Skin epidermis (tissue), 12 donors: ENCODE results near the gene FRG2C.
"Not testable (repeated sequence)": the region's sequence is repeated elsewhere in the genome, so short reads cannot be mapped to it uniquely, and the experiment has no call there.

Experiments
- H3K27ac ChIP-seq, 21 experiments: fragments of 200-600 bp; sonication (generic) in 11 of 21; one replicate each; pipeline ENCODE4 v1.5.0; 2020; ENCODE audit warnings: mild to moderate bottlenecking in 3 of 21, inconsistent platforms in 2 of 21, moderate library complexity in 2 of 21
- H3K4me3 ChIP-seq, 7 experiments: fragments of 200-600 bp; sonication (generic) in 2 of 7; one replicate each; pipeline ENCODE4 v1.5.0; 2020; ENCODE audit warnings: inconsistent platforms in 2 of 7, mild to moderate bottlenecking in 2 of 7, moderate library complexity in 1 of 7

FRG2C gene

DNA sequence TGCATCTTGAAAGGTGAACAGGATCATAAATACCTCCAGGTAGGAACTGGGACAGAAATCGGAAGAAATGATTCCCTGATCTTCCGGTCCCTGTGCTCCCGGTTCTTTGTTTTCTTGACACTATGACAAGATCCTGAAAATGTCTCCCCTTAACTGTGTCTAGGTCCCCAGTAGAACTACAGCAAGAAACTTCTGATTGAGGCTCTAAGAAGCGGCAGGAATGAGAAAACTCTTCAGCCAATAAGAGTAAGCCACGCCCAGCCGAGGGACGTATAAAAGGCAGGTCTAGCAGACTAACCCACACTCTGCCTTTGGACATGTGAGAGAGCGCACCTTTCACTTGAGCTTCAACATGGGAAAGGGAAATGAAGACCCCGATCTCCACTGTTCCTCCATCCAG lies at the start of gene FRG2C:
TSS of gene FRG2C (plus strand) at position 301 of the 400 bp plus-strand sequence. CDS start at position 353, 52 bp downstream.
- H3K4me3 ChIP-seq, H3K27ac ChIP-seq: not testable (repeated sequence)

DNA sequence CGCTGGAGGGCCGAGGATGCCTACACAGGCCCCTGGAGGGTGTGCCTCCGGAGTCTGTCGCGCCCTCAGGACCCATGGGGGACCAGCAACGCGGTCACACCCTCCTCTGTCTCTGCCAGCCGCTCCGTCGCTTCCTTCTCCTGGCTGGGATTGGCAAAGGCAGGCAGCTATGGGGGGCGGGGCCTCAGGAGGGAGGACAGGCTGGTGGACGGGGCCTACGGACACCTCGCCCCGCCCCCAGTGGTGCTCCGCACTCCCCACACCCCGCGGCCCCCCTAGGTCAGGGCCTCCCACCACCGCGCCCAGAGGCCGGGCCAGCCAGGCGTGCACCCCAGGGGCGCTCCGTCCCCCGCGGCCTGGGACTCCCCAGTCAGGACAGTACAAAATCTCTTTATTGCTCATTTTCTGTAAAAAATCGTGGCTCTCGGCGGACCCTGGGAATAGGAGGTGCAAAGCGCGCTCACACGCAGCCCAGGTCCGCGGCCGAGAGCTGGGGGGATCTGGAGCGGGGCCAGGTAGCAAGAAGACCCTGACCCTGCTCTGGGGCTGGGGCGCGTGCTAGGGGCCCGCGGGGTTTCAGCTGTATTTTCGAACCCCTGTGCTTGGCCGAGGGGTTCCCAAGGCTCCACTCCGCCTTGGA lies 45.3 kb upstream of the FRG2C start:
- peak overlapping the region in 6 of 7 experiments; percentile 5 to 42 (median 26) for H3K4me3 ChIP-seq
- H3K27ac ChIP-seq = peak overlapping the region in 4 of 21 experiments; percentile 9 to 55 (median 39)

DNA sequence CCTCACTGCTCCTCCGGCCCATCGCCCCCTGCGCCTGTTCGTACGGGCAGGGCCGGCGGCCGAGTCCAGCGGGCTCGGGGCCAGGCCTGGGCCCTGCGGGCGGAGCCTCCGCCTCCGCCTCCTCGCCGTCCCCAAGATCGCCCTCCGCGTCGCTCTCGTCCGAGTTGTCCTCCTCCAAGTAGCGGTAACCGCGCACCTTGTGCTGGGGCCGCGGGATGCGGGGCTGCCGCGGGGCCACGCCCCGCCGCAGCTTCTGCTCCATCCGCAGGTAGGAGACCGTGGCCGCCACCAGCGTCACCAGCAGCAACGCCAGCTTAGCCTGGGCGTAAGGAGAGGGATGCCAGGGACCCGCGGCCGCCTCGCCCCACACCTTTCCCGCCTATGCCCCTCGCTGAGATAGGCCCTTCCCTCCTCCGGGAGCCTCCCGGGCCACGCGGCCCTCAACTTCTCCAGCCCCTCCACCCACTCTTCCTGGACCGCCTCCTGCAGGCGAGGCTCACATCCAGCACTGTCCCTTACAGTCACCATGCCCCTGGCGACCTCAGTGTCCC lies 44.6 kb upstream of the FRG2C start:
- Histone ChIP-seq H3K27ac (peak overlapping the region in 4 of 21 experiments; percentile 9 to 55 (median 39)), H3K4me3 (peak overlapping the region in 6 of 7 experiments; percentile 5 to 42 (median 26))

DNA sequence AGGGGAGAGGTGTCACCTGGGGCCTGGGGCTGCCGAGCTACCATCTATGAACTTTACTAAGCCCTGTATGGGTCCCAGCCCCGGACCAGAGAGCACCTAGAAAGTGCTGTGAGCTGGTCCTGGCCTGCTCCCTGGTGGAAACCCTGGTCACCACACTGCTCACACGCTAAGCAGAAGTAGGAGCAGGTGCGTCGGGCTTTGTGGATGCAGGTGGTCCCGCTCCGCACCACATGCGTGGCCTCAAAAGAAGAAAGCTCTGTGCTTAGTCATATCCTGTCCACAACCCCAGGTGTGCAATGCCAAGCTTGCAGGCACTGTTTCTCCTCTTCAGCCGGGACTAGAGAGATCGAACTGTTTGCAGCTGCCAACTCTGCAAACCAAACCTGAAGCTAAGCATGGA lies 42.4 kb upstream of the FRG2C start:
- H3K4me3 ChIP-seq, H3K27ac ChIP-seq: not testable (repeated sequence)

DNA sequence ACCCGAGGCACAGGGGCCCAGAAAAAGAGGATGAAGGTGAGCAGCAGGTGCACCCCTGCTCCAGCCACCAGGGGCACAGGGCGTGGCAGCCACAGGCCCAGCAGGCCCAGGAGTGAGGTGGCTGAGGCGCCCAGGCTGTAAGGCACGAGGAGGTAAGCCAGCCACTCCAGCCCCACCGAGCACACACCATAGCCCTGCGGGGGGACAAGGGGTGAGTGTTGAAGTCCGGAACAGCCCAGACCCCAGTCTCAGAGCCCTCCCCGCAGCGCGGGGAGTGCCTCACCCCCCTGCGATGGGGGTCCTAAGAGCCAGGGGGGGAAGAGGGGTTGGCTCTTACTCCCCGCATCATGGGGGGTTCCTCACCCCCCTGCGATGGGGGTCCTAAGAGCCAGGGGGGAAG lies 40.5 kb upstream of the FRG2C start:
- not testable (repeated sequence) for H3K27ac ChIP-seq, H3K4me3 ChIP-seq

DNA sequence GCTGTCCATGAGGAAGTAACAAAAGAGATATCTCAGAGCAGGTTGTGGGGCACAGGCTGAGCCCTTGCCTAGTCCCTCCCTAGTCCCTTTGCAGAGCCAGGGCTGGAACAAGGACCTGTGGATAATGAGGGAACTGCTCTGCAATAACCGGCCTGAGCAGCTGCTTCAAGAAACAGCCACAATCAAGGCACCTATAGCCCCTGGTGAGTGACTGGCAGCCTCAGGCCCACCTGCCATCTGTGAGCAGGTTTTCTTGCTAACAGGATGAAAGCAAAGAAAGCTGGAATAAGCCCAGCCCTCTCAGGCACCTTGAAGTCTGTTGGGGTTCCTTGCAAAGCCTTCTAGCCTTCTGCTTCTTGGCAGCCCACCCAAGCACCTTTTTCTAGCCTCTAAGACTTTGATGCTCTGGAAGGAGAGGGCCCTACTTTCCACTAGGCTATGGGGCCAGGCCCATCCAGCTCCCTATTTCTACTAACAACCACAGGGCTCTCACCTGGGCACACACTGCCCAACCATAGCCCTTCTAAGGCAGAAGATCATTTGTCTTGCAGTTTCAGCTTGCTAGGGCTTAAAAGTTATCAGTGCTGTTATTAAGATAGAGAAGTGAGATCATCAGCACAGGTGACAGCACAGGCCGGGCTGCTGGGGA lies 33.1 kb upstream of the FRG2C start:
- not testable (repeated sequence) for H3K27ac ChIP-seq, H3K4me3 ChIP-seq

DNA sequence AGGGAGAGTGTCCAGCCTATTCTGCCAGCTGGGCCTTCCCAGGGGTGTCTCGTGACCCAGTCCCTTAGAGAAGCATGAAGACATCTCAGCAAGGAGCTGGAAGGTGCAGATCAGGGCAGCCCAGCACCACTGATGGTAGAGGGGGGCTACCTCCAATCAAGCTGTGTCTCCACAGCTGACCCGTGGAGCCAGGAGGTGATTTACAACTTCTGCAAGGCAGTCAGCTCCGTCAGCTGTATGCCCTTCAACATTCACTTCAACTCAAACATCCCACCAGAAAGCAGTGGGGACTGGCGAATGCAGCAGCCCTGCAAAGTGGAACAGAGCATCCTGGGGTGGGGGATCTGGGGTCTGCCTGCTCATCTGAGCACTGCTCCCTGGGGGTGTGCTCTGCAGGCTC lies 32.6 kb upstream of the FRG2C start:
- Histone ChIP-seq H3K27ac (no peak overlapping the region), H3K4me3 (no peak overlapping the region)

DNA sequence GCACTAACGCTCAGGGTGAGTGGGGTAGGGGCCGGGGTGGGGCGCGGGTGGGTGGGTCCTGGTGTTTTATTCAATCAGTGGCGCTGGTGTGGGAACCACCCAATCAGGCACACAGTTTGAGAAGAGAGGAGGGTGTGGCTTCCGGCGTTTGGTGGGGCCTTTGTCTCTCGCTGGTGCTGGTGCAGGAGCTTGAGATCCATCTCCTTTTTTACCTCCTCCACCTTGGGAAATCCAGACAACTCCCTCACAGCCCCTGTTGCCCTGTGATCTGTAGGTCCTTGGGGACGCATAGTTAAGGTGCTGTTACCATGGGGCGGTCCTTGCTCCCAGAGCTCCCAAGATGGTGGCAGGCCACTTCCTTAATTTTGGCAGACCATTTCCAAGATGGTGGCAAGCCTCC lies 25.2 kb upstream of the FRG2C start:
- H3K4me3 ChIP-seq, H3K27ac ChIP-seq: not testable (repeated sequence)

DNA sequence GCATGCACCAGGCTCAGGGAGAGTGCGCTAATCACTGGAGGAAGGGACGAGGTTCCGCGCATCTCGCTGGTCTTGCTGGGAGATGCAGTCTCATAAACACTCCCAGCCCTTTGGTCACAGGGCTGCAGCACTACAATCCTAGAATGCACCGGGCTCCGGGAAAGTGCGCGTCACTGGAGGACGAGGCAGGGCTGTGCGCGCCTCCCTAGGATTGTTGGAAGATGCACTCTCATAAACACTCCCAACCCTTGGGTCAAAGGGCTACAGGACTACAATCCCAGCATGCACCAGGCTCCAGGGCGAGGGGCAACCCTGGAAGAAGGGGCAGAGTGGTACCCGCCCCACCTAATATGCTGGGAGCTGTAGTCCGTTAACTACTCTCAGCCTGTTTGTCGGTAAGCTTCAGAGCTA lies 23.0 kb upstream of the FRG2C start:
- Histone ChIP-seq H3K4me3 (peak overlapping the region in 6 of 7 experiments; percentile 9 to 48 (median 34)), H3K27ac (peak overlapping the region in 3 of 21 experiments; percentile 16 to 40 (median 18))

DNA sequence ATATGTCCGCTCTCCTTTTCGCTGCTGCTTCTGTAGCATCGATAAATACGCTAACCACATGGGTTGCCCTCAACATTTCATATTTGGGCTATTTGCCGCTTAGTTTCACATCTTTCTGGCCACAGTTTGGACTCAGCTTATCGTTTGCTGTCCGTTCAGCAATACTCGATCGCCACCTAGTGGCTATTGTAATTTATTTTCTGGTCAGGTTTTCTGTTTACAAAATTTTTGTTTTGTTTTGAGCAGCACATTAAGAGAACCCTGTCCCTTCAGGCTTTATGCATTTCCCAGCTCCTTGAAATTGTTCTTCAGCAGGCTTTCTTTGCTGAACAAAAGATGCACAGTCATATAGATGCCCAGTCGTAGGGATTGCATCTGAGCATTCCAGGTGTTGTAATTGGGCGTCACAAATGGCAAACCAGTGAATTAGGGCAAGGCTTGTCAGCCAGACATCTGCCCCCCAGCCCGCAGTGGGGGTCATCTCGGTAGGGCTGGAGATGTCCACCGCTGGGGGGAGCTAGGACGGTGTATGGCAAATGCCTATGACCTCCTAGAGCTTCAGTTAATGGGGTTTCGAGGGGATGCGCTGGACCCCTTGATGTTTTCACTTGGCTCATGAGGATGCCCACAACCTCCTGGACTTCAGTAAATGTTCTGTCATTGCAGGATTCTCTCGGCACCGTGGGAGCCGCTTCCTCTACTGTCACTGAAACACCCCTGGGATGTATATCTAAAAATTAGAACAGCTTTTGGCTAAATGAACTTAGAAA lies 20.9 kb upstream of the FRG2C start:
- peak overlapping the region in 1 of 7 experiments; percentile 15 for H3K4me3 ChIP-seq
- H3K27ac ChIP-seq = not testable (repeated sequence)

DNA sequence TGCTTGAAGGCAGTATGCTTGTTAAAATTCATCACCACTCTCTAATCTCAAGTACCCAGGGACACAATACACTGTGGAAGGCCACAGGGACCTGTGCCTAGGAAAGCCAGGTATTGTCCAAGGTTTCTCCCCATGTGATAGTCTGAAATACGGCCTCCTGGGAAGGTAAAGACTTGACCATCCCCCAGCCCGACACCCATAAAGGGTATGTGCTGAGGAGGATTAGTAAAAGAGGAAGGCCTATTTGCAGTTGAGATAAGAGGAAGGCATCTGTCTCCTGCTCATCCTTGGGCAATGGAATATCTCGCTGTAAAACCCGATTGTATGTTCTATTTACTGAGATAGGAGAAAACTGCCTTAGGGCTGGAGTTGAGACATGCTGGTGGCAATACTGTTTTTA lies 18.6 kb upstream of the FRG2C start:
- H3K27ac ChIP-seq, H3K4me3 ChIP-seq: not testable (repeated sequence)

DNA sequence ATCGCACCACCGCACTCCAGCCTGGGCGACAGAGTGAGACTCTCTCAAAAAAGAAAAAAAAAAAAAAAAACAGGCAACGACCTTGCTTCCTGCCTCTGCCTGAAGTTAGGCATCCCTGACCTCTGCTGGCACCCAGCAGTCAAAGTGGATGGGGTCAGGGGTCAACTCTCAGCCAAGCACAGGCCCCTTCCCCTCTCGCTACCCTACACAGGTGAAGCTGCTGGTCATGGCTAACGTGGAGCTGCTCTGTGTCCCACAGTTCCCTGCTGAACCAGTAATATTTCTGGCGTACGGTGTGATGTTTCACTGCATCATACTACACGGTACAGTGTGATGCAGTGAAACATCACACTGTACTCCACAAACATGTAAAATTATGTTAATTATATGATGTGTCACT lies 13.9 kb upstream of the FRG2C start:
- Histone ChIP-seq H3K27ac (no peak overlapping the region), H3K4me3 (no peak overlapping the region)

DNA sequence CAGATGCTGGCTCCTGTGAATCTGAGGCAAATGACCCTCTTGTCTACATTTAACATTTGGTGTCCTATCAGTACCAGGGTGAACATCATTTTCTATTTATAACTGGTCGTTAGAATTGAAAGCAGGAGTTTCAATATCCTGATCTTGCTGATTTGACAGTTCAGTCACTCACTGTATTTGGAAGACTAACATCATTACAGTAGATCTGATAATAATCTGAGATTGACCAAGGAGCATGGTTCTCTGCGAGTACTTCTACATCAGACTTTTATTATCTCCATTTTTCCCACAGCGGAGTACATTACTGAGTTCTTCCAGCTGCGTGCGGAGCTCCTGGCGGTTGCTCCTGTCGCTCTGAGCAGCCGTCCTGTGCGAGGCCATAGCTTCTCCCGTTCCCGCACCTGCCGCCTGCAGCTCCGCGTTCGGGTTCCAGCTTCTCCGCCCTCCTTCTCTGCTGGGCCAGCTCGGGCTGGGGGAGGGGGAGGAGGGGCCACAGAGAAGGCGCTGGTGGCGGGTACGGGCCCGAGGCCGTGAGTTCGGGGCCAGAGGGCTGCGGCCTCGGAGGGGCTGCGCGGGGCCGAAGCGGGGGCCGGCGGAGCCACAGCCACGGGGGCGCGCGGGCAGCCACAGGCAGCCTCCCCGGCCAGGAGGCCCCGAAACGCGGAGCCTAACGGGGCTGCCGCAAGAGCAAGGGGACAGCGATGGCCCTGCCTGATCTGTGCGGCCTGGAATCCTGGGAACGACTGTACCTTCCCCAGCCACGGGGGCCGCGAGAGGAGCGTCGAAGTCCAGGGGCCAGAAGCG lies 8.8 kb upstream of the FRG2C start:
- H3K27ac ChIP-seq, H3K4me3 ChIP-seq: not testable (repeated sequence)

DNA sequence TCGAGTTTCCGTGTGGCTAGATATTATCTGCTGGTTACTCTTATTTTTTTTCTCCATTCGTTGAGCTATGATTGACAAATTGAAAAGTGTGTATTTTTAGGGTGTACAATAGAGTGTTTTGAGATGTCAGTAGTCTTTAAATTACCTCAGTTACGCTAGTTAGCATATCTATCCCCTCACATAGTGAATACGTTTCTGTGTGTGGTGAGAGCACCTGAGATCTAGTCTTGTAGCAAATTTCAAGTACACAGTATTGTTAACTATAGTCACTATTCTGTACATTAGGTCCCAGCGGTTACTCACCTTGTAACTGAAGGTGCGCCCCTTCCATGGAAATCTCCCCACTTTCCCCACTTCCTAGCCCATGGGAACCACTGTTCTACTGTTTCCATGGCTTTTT lies 8.2 kb upstream of the FRG2C start:
- H3K27ac ChIP-seq, H3K4me3 ChIP-seq: not testable (repeated sequence)

DNA sequence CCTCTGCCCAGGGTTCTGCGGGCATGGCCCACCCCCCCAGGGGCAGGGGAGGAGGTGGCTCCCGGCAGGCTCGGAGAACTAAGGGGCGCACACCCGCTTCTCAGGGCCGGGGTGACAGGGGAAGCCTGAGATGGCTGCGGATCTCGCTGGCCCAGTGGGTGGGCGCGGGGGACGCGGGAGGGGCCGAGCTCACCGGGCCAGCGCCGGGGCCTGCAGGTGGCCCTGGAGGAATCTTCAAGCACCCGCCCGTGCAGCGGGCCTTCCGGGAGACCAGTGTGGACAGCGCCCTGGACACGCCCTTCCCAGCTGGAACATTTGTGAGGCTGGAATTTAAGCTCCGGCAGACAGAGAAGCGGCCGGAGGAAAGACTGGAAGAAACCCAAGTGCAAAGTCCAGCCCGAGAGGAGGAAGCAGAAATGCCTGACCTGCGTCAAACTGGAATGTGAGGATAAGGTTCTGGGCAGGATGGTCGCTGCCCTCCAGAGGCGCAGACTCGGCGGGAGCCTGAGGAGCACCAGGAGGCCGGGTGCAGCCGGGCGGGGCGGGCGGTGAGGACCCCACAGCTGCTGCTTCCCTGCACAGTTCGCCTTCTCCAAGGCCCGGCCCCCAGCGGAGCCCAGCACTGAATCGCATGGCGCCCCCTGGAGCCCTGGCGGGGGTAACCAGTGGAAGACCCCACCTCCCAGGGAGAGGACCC lies 5.6 kb upstream of the FRG2C start:
- peak overlapping the region in 1 of 21 experiments; percentile 22 for H3K27ac ChIP-seq
- peak overlapping the region in 5 of 7 experiments; percentile 2 to 29 (median 17) for H3K4me3 ChIP-seq

DNA sequence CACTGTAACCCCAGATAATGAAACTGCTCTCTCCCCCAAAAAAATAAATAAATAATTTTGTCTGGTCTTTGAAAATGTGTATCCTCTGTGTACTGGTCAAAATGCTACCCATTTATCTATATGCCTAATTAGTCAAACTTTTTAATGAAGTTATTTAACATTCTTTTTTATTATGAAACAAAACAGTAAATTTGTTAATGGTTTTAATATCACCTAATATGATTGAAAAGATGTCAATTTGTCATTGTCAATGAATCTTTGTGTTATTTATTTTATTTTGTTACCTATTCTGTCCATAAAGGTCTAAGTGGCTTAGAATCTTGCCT lies 5.1 kb upstream of the FRG2C start:
- not testable (repeated sequence) for H3K27ac ChIP-seq
- peak overlapping the region in 4 of 7 experiments; percentile 2 to 29 (median 22) for H3K4me3 ChIP-seq

DNA sequence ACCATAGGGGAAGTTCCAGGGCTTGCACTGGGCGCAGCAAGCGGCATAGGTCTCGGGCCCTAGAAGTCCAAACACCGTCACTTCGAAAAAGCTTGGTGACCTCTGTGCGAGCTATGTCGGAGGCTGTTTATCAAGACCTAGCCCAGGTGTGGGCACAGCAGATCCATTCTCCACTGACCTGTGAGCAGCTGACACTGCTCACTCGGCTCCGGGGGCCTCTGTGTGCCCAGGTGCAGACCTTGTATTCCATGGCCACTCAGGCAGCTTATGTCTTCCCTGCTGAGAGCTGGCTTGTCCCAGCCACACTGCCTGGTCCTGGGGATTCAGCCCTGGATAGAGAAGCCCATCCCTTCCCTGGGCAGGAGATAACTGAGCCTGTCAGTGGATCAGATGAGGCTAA lies 1.5 kb downstream of the FRG2C start:
- not testable (repeated sequence) for H3K27ac ChIP-seq, H3K4me3 ChIP-seq

DNA sequence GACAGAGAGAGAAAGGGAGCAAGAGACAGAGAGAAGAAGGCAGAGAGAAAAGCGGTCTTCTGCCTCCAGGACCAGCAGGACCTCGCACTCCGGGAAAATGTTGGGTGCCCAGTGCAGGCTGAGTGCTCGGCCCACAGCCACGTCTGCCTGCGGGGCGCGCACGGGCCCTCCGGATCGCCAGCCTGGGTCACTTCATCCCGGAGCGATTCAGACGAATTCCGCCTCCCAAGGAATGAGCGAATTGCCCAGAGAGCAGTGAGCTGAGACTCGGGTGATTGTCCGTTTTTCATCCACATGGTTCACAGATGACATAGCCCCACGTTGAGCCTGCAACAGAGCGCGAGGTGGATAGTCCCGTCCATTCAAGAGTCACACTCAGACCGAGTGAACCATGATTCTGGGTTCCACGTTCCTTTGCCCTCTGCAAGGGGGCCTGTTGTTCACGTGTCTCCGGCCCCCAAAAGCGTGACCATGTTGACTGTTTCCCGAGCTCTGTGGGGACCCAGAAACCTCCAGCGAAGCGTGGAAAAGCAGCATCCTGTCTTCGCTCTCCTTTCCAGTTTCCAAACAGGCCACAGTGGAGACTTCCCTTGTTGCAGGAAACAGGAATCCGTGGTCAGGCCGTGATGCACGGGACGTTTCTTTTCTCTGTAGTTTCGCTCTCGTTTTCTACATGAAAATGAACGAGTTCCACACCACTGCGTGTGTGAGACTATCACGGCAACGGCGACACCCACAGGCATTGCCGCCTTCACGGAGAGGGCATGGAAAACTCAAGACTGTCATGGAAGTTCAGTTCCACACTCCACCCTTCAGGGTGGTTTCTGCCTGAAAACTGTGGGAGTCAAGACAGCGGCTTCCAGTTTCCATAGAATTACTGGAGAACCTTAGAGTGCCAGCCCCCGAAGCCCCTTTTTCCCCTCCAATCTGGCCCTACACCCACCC lies 3.9 kb downstream of the FRG2C start:
- H3K27ac ChIP-seq = not testable (repeated sequence)
- peak overlapping the region in 1 of 7 experiments; percentile 19 for H3K4me3 ChIP-seq
